ENCODE results near the gene PDE6A.

The PDE6A gene

DNA sequence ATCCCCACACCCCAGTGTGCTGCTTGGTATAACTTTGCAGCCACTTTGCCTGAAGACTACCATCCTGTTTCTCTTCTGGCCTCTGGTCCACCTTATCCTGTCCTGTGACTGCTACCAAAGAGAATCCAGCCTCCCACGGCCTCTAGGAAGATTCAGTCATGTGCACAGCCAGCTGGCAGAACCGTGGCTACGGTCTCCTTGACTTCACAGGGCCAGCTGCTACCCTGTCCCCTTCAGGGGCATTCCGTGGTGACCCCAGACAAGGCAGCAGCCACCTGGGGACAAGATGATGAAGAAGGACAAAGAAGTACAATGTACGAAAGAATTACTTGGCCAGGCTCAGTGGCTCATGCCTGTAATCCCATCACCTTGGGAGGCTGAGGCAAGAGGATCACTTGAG, 98.6 kb downstream of the PDE6A start (continued):
- TF ChIP-seq ZNF621 (tag by site-specific recombination; IDR thresholded peaks at IDR 0.05), result no peak
- TF ChIP-seq, protein P1, sequence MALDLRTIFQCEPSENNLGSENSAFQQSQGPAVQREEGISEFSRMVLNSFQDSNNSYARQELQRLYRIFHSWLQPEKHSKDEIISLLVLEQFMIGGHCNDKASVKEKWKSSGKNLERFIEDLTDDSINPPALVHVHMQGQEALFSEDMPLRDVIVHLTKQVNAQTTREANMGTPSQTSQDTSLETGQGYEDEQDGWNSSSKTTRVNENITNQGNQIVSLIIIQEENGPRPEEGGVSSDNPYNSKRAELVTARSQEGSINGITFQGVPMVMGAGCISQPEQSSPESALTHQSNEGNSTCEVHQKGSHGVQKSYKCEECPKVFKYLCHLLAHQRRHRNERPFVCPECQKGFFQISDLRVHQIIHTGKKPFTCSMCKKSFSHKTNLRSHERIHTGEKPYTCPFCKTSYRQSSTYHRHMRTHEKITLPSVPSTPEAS (tag by site-specific recombination; IDR thresholded peaks at IDR 0.05), result no peak
- TF ChIP-seq ZNF423 (tag by site-specific recombination; IDR thresholded peaks at IDR 0.05), result no peak
- TF ChIP-seq ZNF292 (tag by site-specific recombination; IDR thresholded peaks at IDR 0.05; ENCODE audit: borderline replicate concordance, low read depth), result no peak
- TF ChIP-seq, protein P2, sequence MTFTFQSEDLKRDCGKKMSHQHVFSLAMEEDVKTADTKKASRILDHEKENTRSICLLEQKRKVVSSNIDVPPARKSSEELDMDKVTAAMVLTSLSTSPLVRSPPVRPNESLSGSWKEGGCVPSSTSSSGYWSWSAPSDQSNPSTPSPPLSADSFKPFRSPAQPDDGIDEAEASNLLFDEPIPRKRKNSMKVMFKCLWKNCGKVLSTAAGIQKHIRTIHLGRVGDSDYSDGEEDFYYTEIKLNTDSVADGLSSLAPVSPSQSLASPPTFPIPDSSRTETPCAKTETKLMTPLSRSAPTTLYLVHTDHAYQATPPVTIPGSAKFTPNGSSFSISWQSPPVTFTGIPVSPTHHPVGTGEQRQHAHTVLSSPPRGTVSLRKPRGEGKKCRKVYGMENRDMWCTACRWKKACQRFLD (tag by site-specific recombination; IDR thresholded peaks at IDR 0.05), result no peak
- TF ChIP-seq ZFP41 (tag by site-specific recombination; IDR thresholded peaks at IDR 0.05; ENCODE audit: borderline replicate concordance), result no peak
- TF ChIP-seq ZNF146 (tag by site-specific recombination; IDR thresholded peaks at IDR 0.05), result no peak

DNA sequence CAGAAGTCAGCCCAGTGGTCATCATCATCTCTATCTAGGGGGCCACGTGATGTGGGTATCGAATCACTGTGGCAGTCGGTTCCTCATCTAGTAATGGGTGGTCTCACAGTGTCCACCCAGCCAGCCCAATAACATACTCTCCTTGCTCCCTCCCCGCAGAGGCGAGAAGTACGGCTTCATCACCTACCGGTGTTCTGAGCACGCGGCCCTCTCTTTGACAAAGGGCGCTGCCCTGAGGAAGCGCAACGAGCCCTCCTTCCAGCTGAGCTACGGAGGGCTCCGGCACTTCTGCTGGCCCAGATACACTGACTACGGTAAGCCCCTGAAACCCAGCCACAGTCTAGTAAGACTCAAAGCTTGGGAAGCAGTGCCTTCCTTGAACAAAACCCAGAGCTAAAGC, 99.0 kb downstream of the PDE6A start:
- no peaks in the 10 kb centered on the region for H3K4me1 ChIP-seq (ENCODE audit: control insufficient read depth, insufficient read depth, low read length)
- ChIA-PET CTCF (interaction anchor here (1.3 to 22.2 kb wide), 4 partner anchors 6 to 147 kb away, joined by 3 to 355 read pairs (median 180); no protein-coding TSS in a partner anchor), POLR2A (interaction anchor here (0.5 to 1.8 kb wide), 2 partner anchors 49 to 115 kb away, joined by 4 to 9 read pairs; partner anchors contain the start of gene SLC26A2)
- peaks cover 4 to 24% of the 10 kb centered on the region in 2 experiments; a peak in 2 of 3 replicates for H3K36me3 ChIP-seq (ENCODE audit: control insufficient read depth in 2 of 2, insufficient read depth in 1 of 2, low read length in 2 of 2)
- no peak overlapping the region for H3K4me3 ChIP-seq (ENCODE audit: low read depth, low read length)
- H3K27ac ChIP-seq (ENCODE audit: extremely low read depth, low read depth, low read length), result no peak overlapping the region
- TF ChIP-seq, protein P3, sequence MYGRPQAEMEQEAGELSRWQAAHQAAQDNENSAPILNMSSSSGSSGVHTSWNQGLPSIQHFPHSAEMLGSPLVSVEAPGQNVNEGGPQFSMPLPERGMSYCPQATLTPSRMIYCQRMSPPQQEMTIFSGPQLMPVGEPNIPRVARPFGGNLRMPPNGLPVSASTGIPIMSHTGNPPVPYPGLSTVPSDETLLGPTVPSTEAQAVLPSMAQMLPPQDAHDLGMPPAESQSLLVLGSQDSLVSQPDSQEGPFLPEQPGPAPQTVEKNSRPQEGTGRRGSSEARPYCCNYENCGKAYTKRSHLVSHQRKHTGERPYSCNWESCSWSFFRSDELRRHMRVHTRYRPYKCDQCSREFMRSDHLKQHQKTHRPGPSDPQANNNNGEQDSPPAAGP (tag by site-specific recombination; IDR thresholded peaks at IDR 0.05), result no peak
- TF ChIP-seq ZNF660 (tag by site-specific recombination; IDR thresholded peaks at IDR 0.05), result no peak
- no peak for TF ChIP-seq ZNF561 (tag by site-specific recombination; IDR thresholded peaks at IDR 0.05; ENCODE audit: borderline replicate concordance)
- no peak for TF ChIP-seq ZIC2 (tag by site-specific recombination; IDR thresholded peaks at IDR 0.05)
- TF ChIP-seq, protein P4, sequence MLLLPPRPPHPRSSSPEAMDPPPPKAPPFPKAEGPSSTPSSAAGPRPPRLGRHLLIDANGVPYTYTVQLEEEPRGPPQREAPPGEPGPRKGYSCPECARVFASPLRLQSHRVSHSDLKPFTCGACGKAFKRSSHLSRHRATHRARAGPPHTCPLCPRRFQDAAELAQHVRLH (tag by site-specific recombination; IDR thresholded peaks at IDR 0.05), result no peak
- TF ChIP-seq ZNF324 (tag by site-specific recombination; IDR thresholded peaks at IDR 0.05), result no peak
- no peak for TF ChIP-seq KLF1 (tag by site-specific recombination; IDR thresholded peaks at IDR 0.05)
- TF ChIP-seq, protein P5, sequence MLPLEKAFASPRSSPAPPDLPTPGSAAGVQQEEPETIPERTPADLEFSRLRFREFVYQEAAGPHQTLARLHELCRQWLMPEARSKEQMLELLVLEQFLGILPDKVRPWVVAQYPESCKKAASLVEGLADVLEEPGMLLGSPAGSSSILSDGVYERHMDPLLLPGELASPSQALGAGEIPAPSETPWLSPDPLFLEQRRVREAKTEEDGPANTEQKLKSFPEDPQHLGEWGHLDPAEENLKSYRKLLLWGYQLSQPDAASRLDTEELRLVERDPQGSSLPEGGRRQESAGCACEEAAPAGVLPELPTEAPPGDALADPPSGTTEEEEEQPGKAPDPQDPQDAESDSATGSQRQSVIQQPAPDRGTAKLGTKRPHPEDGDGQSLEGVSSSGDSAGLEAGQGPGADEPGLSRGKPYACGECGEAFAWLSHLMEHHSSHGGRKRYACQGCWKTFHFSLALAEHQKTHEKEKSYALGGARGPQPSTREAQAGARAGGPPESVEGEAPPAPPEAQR (tag by site-specific recombination; IDR thresholded peaks at IDR 0.05), result no peak
- no peak for TF ChIP-seq ZNF792 (tag by site-specific recombination; IDR thresholded peaks at IDR 0.05)
- no peak for TF ChIP-seq ZNF530 (tag by site-specific recombination; IDR thresholded peaks at IDR 0.05; ENCODE audit: low read depth)
- TF ChIP-seq ZNF555 (tag by site-specific recombination; conservative IDR thresholded peaks at IDR 0.05), result no peak
- TF ChIP-seq, protein P6, sequence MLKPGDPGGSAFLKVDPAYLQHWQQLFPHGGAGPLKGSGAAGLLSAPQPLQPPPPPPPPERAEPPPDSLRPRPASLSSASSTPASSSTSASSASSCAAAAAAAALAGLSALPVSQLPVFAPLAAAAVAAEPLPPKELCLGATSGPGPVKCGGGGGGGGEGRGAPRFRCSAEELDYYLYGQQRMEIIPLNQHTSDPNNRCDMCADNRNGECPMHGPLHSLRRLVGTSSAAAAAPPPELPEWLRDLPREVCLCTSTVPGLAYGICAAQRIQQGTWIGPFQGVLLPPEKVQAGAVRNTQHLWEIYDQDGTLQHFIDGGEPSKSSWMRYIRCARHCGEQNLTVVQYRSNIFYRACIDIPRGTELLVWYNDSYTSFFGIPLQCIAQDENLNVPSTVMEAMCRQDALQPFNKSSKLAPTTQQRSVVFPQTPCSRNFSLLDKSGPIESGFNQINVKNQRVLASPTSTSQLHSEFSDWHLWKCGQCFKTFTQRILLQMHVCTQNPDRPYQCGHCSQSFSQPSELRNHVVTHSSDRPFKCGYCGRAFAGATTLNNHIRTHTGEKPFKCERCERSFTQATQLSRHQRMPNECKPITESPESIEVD (tag by site-specific recombination; IDR thresholded peaks at IDR 0.05), result no peak
- TF ChIP-seq, protein P7, sequence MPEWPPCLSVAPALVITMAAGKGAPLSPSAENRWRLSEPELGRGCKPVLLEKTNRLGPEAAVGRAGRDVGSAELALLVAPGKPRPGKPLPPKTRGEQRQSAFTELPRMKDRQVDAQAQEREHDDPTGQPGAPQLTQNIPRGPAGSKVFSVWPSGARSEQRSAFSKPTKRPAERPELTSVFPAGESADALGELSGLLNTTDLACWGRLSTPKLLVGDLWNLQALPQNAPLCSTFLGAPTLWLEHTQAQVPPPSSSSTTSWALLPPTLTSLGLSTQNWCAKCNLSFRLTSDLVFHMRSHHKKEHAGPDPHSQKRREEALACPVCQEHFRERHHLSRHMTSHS (tag by site-specific recombination; IDR thresholded peaks at IDR 0.05), result no peak
- TF ChIP-seq ZNF777 (tag by site-specific recombination; IDR thresholded peaks at IDR 0.05; ENCODE audit: borderline replicate concordance), result no peak
- no peak for TF ChIP-seq OSR2 (tag by site-specific recombination; IDR thresholded peaks at IDR 0.05)
- no peak for TF ChIP-seq ZNF23 (tag by site-specific recombination; IDR thresholded peaks at IDR 0.05; ENCODE audit: borderline replicate concordance)
- TF ChIP-seq ZNF830 (tag by site-specific recombination; IDR thresholded peaks at IDR 0.05; ENCODE audit: low read depth), result no peak
- no peaks in the 10 kb centered on the region for H3K9me3 ChIP-seq (ENCODE audit: control insufficient read depth, insufficient read depth, low read depth, low read length)

Data from HEK293 (cell line).